COR-L47 (cell line): ENCODE measurements around the gene LRRC75A.

Experiments
- DNase-seq: peaks from one replicate; lab custom pipeline; 2025; lab: John Stamatoyannopoulos, UW

The LRRC75A gene

GRCh38 chr17:16493531-16494046, 1.6 kb upstream of the LRRC75A start:
- DNase-seq: no peak

- DNase-seq: no peak
Observed at GRCh38 chr17:16492613-16493530, 879 bp upstream of the LRRC75A start.

GRCh38 chr17:16491131-16491702, 776 bp downstream of the LRRC75A start:
- no peak for DNase-seq

DNA sequence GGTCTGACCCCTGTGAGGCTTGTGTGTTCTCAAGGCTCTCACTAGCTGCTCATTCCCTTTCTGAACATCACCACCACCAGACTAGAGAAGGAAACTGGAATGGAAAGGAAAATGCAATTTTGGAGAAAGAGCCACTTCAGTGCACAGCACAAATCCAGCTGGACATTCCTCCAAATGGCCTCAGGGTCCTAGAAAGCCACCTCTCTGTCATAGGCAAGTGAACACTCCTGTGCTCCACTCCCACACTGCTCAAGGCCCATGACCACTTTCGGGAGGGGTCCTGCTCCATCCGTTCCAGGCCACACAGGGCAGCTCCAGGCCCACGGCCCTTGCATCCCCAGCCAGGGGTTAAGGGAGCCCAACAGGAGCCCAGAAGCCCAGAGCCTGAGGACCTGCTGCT, 2.6 kb downstream of the LRRC75A start:
- DNase-seq: no peak

- DNase-seq: no peak
Observed at GRCh38 chr17:16488968-16489337, 3.0 kb downstream of the LRRC75A start.

- no peak for DNase-seq
Observed at GRCh38 chr17:16488186-16488967, 3.6 kb downstream of the LRRC75A start.

DNA sequence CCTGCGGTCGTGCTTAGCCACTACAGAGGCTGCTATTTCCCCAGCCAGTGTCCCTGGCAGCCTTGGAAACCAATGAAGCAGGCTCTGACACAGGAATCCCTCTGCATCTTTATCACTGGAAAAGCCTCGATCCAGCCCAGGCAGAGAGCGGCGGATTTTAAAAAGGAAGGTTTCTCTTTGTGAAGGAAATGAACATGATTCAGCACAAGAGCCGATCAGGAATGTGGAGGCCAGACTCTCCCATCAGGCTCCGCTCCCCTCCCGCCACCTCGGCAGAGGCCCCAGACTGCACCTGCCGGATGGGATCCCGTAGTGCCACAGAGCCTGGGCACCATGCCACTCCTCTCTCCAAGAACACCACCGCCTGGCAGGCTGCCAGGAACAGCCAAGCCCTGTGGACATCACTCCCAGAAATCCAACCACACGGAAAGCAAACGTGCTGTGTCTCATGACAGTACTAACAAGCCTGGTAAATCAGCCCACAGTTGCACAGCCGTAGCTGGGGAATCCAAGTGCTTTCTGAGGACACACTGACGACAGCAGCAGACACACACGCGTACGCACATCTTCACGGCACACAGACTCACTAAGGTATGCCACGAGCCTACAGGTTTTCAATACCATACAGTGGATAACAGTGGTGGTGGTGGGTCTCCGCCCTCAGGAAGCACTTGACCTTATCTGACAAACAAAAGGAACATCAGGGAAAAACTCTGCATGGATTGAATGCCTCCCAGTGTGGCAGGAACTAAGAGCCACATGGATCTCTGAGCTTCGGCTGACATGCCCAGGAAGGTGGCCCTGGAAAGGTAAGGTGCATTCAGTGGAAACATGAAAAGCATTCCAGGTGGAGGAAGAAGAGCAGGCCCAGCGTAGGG, 5.4 kb downstream of the LRRC75A start:
- peak; percentile 95 for DNase-seq

DNA sequence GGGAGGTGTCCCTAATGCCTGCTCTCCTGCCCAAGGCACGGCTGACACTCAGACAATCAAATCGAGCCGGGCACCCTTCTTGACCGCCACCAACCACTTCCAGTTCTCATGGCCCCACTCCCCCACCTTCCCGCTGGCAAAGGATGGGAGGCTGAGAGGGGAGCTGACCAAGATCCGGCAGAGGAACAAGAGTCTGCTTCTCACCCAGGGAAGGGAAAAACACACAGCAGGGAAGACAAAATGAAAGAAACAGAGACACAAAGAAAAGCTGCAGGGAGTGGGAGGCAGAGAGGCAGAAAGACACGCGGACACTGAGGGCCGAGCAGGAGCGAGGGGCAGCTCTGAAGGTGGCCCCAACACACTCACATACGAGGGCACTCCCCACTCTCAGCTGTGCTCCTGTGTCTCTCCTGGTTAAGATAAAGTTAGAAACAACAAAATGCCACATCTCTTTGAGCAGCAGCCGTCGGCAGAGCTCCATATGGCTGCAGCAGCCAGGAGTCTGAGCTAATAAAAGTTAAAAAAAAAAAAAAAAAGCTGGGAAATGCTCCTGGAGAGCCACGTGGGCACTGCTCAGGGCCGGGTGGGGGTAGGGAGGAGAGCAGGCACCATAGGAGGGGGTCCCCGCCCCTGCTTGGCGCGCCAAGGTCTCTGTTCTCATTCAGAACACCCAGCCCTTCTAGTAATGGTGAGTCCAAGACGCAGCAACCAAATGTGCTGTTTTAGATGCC, 7.4 kb downstream of the LRRC75A start:
- DNase-seq: no peak

GRCh38 chr17:16483021-16483645, 8.9 kb downstream of the LRRC75A start:
- no peak for DNase-seq

DNA sequence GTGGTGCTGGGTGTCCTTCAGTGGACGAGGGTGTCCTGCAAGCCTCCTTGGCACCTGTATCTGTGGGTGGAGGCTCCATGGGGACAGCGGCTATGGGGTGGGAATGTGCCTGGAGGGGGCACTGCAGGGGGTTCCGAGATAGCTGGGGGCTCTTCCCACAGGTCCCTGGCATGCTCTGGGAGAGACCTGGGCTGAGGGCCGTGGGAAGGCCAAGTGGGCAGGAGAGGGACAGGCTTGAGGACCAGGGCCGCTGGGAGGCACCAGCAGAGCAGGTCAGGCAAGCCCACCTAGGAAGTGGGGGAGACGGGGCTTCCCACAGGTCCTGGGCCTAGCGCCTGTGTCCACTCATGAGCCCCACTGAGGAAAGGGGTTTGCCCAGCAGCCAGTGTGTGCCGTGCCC, 9.7 kb downstream of the LRRC75A start:
- no peak for DNase-seq

- no peak for DNase-seq
Observed at GRCh38 chr17:16480995-16481394, 11.0 kb downstream of the LRRC75A start.

- DNase-seq: no peak
Observed at GRCh38 chr17:16479264-16479663, 12.7 kb downstream of the LRRC75A start.

- no peak for DNase-seq
Observed at GRCh38 chr17:16478649-16479048, 13.3 kb downstream of the LRRC75A start.

GRCh38 chr17:16477666-16478065, 14.3 kb downstream of the LRRC75A start:
- no peak for DNase-seq

DNA sequence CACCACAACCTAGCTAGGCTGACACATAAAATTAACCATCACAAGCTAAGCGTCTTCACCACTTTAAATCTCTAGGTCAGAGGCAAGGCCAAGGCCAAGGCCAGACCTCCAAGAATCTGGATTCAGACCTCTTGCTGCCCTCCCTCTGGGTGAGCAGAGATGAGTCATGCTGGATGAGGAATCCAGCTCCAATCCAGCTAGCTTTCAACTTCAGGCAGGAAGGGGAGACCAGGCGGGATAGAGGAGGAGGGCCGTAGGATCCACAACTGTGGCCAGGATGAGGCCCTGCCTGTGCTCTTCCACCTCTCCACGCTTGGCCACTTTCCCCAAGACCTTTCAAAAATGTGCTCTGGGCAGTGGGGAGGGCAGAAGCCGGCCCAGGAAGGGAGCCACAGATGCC, 14.7 kb downstream of the LRRC75A start:
- no peak for DNase-seq

- no peak for DNase-seq
Observed at GRCh38 chr17:16475179-16475704, 16.8 kb downstream of the LRRC75A start.

- no peak for DNase-seq
Observed at GRCh38 chr17:16474012-16474725, 17.8 kb downstream of the LRRC75A start.

DNA sequence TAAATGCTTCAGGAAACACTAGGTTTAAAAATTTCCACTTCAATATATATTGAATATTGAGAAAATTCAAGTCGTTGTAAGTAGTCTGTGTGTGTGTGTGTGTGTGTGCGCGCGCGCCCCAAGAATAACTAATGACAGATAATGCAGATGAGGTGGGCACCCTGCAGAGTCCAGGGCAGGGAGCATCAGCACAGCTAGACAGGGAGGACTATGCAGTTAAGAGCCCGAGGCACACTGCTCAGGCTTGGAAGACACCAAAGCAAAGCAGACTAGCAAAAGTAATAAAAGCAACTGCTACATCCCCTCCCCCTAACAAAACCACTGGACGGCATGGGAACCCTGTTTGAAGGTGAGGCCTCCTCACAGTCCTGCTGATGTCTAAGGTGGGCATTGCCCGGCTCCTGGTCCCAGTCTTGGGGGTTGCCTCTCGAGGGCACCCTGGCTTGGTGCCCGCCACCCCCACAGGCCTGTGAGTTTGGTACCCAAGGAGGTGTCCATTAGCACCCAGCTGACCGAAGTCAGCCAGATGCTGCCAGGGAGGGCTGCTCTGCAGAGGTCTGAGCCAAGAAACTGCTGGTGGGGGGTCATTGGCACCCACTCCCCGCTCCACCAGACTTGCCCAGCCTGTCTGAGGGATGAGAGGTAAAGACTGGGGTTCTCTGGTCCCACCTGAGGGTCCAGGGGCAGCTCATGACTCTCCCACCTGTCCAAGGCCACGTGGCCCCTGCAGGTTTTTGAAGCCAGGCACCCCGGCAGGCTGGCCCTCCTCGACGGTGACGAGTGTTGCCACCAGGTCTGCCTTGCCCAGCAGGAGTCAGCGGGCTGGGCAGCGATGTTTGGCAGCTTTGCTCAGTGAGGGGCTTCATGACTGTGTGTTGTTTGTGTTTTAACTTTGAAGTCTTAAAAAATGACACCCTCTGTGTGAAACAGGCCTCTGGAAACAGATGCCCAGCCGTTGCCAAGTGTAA, 18.7 kb downstream of the LRRC75A start:
- no peak for DNase-seq
